IMR-90 (cell line): ENCODE measurements around the gene SYN1. TPM values are rescaled to one million over a fixed set of nuclear protein-coding genes. Genes with fewer than 3 reads are reported as not detected.

Experiments
- ATAC-seq: fragments of 200-7000 bp; cut with Tn5 transposase; 2 replicates; pipeline ENCODE4 v1.9.1; 2020; ENCODE audit warnings: low read depth, mild to moderate bottlenecking, moderate library complexity
- BruUV-seq: library from RNA; stranded (reverse); fragments of 400-500 nt; replicated peaks from 2 replicates; lab custom pipeline; 2021; lab: Mats Ljungman, UMichigan
- CTCF ChIA-PET: fragments of 300-600 bp; formaldehyde crosslinking; extraction: SDS; loops from one replicate; lab custom pipeline; 2021; ENCODE audit warnings: antibody characterized with exemption; lab: Yijun Ruan, JAX
- POLR2A ChIA-PET: fragments of 300-600 bp; sonication (Branson Sonifier 250); formaldehyde crosslinking; loops from one replicate; lab custom pipeline; 2022; ENCODE audit warnings: antibody characterized with exemption; ENCODE audit not compliant: unreplicated experiment; lab: Charles Lee
- DNase-seq: peaks from one replicate; pipeline ENCODE4 v3.0.0; 2013
- H2AFZ ChIP-seq: replicated peaks from 2 replicates; pipeline ENCODE3; 2013; ENCODE audit warnings: low read length, mild to moderate bottlenecking; ENCODE audit not compliant: poor library complexity
- H2AK5ac ChIP-seq: 2 replicates; pipeline ENCODE4 v1.6.1; 2013; ENCODE audit warnings: low read depth, low read length, inconsistent platforms
- H2AK9ac ChIP-seq: replicated peaks from 2 replicates; pipeline ENCODE3; 2013; ENCODE audit warnings: mild to moderate bottlenecking, low read depth, low read length, moderate library complexity; ENCODE audit not compliant: poor library complexity
- H2BK120ac ChIP-seq: 2 replicates; pipeline ENCODE4 v1.6.1; 2013; ENCODE audit warnings: low read depth, low read length, inconsistent platforms
- H2BK15ac ChIP-seq: 3 replicates; pipeline ENCODE4 v1.6.1; 2013; ENCODE audit warnings: low read depth, low read length, inconsistent platforms
- H2BK20ac ChIP-seq: 2 replicates; pipeline ENCODE4 v1.6.1; 2013; ENCODE audit warnings: low read depth, mild to moderate bottlenecking, inconsistent platforms, low read length, moderate library complexity
- H2BK5ac ChIP-seq: 2 replicates; pipeline ENCODE4 v1.6.1; 2013; ENCODE audit warnings: mild to moderate bottlenecking, low read depth, low read length, inconsistent platforms; ENCODE audit not compliant: poor library complexity, severe bottlenecking
- H3K14ac ChIP-seq: replicated peaks from 2 replicates; pipeline ENCODE4 v1.6.1; 2013; ENCODE audit warnings: low read depth, low read length, inconsistent platforms
- H3K18ac ChIP-seq: 2 replicates; pipeline ENCODE4 v1.6.1; 2013; ENCODE audit warnings: low read depth, low read length, control low read depth
- H3K23ac ChIP-seq: 2 replicates; pipeline ENCODE4 v1.6.1; 2013; ENCODE audit warnings: low read depth, low read length, inconsistent platforms
- H3K27ac ChIP-seq: 2 replicates; pipeline ENCODE4 v1.5.1; 2013; ENCODE audit warnings: mild to moderate bottlenecking, control low read depth, low read length; ENCODE audit not compliant: insufficient read depth
- H3K27me3 ChIP-seq: 2 replicates; pipeline ENCODE4 v1.6.1; 2013; ENCODE audit warnings: low read length; ENCODE audit not compliant: control insufficient read depth, insufficient read depth
- H3K36me3 ChIP-seq: 2 replicates; pipeline ENCODE4 v1.6.1; 2013; ENCODE audit warnings: low read length, mixed read lengths; ENCODE audit not compliant: control insufficient read depth, insufficient read depth
- H3K4ac ChIP-seq: 2 replicates; pipeline ENCODE4 v1.6.1; 2013; ENCODE audit warnings: low read depth, low read length, inconsistent platforms
- H3K4me1 ChIP-seq: 2 replicates; pipeline ENCODE4 v1.6.1; 2013; ENCODE audit warnings: low read length, mixed read lengths; ENCODE audit not compliant: control insufficient read depth, insufficient read depth
- H3K4me2 ChIP-seq: 2 replicates; pipeline ENCODE4 v1.6.1; 2013; ENCODE audit warnings: low read depth, mild to moderate bottlenecking, control low read depth, low read length, moderate library complexity
- H3K4me3 ChIP-seq: 2 replicates; pipeline ENCODE4 v1.5.1; 2013; ENCODE audit warnings: low read depth, mild to moderate bottlenecking, control low read depth, low read length, moderate library complexity; ENCODE audit not compliant: insufficient read depth
- H3K56ac ChIP-seq: 2 replicates; pipeline ENCODE4 v1.6.1; 2013; ENCODE audit warnings: low read length, inconsistent platforms; ENCODE audit not compliant: insufficient read depth; ENCODE audit errors: extremely low read depth
- H3K79me1 ChIP-seq, 2 experiments: 2 replicates each; pipeline ENCODE4 v1.6.1; 2013; ENCODE audit warnings: low read length in 2 of 2, inconsistent platforms in 1 of 2, low read depth in 1 of 2
- H3K9ac ChIP-seq: 2 replicates; pipeline ENCODE4 v1.6.1; 2013; ENCODE audit warnings: low read depth, low read length, control low read depth
- H3K9me1 ChIP-seq: 2 replicates; pipeline ENCODE4 v1.6.1; 2013; ENCODE audit warnings: low read length, inconsistent platforms; ENCODE audit not compliant: insufficient read depth
- H3K9me3 ChIP-seq: 2 replicates; pipeline ENCODE4 v1.6.1; 2013; ENCODE audit warnings: low read length; ENCODE audit not compliant: control insufficient read depth, insufficient read depth
- H4K20me1 ChIP-seq: 2 replicates; pipeline ENCODE4 v1.6.1; 2013; ENCODE audit warnings: low read length, inconsistent platforms; ENCODE audit not compliant: insufficient read depth
- H4K5ac ChIP-seq: 2 replicates; pipeline ENCODE4 v1.6.1; 2013; ENCODE audit warnings: mild to moderate bottlenecking, low read depth, low read length, control low read depth
- H4K8ac ChIP-seq, 2 experiments: 2 replicates each; pipeline ENCODE4 v1.6.1; 2013; ENCODE audit warnings: low read depth in 2 of 2, low read length in 2 of 2, control low read depth in 1 of 2, inconsistent platforms in 1 of 2
- H4K91ac ChIP-seq: 2 replicates; pipeline ENCODE4 v1.6.1; 2013; ENCODE audit warnings: low read depth, low read length, inconsistent platforms; ENCODE audit not compliant: insufficient read depth
- BHLHE40 ChIP-seq: fragments of 150-350 bp; IDR thresholded peaks from 2 replicates; pipeline ENCODE4 v1.6.1; 2016; ENCODE audit warnings: mild to moderate bottlenecking, low read depth, low read length
- CEBPB ChIP-seq: IDR thresholded peaks from 2 replicates; pipeline ENCODE4 v1.6.1; 2012; ENCODE audit warnings: low read depth, low read length, improper control_type of control experiment
- CHD1 ChIP-seq: IDR thresholded peaks from 2 replicates; pipeline ENCODE4 v1.6.1; 2012; ENCODE audit warnings: low read depth, low read length, improper control_type of control experiment
- FOS ChIP-seq: fragments of 150-350 bp; IDR thresholded peaks from 2 replicates; pipeline ENCODE4 v1.6.1; 2016; ENCODE audit warnings: low read depth, low read length
- MAFK ChIP-seq: IDR thresholded peaks from 2 replicates; pipeline ENCODE4 v1.6.1; 2012; ENCODE audit warnings: low read depth, low read length, improper control_type of control experiment
- MAZ ChIP-seq: IDR thresholded peaks from 2 replicates; pipeline ENCODE4 v1.6.1; 2012; ENCODE audit warnings: low read depth, mild to moderate bottlenecking, low read length, improper control_type of control experiment, moderate library complexity, borderline replicate concordance
- MXI1 ChIP-seq: IDR thresholded peaks from 2 replicates; pipeline ENCODE4 v1.6.1; 2012; ENCODE audit warnings: low read depth, mild to moderate bottlenecking, low read length, moderate library complexity, borderline replicate concordance
- NFE2L2 ChIP-seq: fragments of 150-350 bp; IDR thresholded peaks from 2 replicates; pipeline ENCODE4 v1.6.1; 2016; ENCODE audit warnings: low read depth, mild to moderate bottlenecking, low read length
- POLR2A ChIP-seq: IDR thresholded peaks from 2 replicates; pipeline ENCODE4 v1.6.1; 2012; ENCODE audit warnings: mild to moderate bottlenecking, low read depth, low read length
- RAD21 ChIP-seq: IDR thresholded peaks from 2 replicates; pipeline ENCODE4 v1.6.1; 2012; ENCODE audit warnings: low read length, improper control_type of control experiment
- RCOR1 ChIP-seq: IDR thresholded peaks from 2 replicates; pipeline ENCODE4 v1.6.1; 2012; ENCODE audit warnings: mild to moderate bottlenecking, low read length, improper control_type of control experiment; ENCODE audit not compliant: insufficient replicate concordance
- SMC3 ChIP-seq: fragments of 150-350 bp; IDR thresholded peaks from 2 replicates; pipeline ENCODE4 v1.6.1; 2016; ENCODE audit warnings: low read depth, mild to moderate bottlenecking, antibody characterized with exemption, low read length, moderate library complexity
- WGBS, 2 experiments: methylation state at CpG; one replicate each; pipeline versions ENCODE4 v1.1.5 to v1.1.7; 2013; ENCODE audit warnings: missing lambda C conversion rate in 2 of 2; ENCODE audit not compliant: insufficient read length in 1 of 2; ENCODE audit errors: extremely low coverage in 2 of 2; 5-methylcytosine and 5-hydroxymethylcytosine counted together
- dilution Hi-C: fragments of 300-500 bp; cut with HindIII; formaldehyde crosslinking; loops from one replicate; pipeline ENCODE4 v1.14.3; 2018; ENCODE audit warnings: low sequenced_read_pairs; ENCODE audit not compliant: unreplicated experiment
- in situ Hi-C: fragments of 300-500 bp; cut with MboI; formaldehyde crosslinking; loops from 3 replicates; pipeline ENCODE4 v1.14.3; 2019; ENCODE audit warnings: low sequenced_read_pairs, inconsistent platforms, mixed read lengths
- intact Hi-C: fragments of 100-400 bp; cut with micrococcal nuclease; formaldehyde crosslinking; loops from 2 replicates; pipeline ENCODE4 v1.10.0; 2022
- polyA plus RNA-seq, 3 experiments: library from polyadenylated mRNA; depleted of rRNA; stranded (reverse); fragments of >200 nt; gene quantifications; 2 replicates each; pipeline ENCODE4 v1.2.3, GENCODE V29; 2012; ENCODE audit warnings: low replicate concordance in 1 of 3
- total RNA-seq: library from RNA; depleted of rRNA; stranded (reverse); fragments of >200 nt; gene quantifications from 2 replicates; pipeline ENCODE4 v1.2.3, GENCODE V29; 2012
- TF ChIP-seq, protein P1 (sequence below): fragments of 150-350 bp; IDR thresholded peaks from 2 replicates; pipeline ENCODE4 v1.6.1; 2016; ENCODE audit warnings: low read depth, mild to moderate bottlenecking, low read length, moderate library complexity, borderline replicate concordance
- TF ChIP-seq, protein P2 (sequence below): fragments of 150-350 bp; IDR thresholded peaks from 2 replicates; pipeline ENCODE4 v1.6.1; 2017; ENCODE audit warnings: mild to moderate bottlenecking, antibody characterized with exemption, low read length, low read depth
- TF ChIP-seq, protein P3 (sequence below): conservative IDR thresholded peaks from 2 replicates; pipeline ENCODE4 v1.5.1; 2012; ENCODE audit warnings: mild to moderate bottlenecking, low read depth, low read length, improper control_type of control experiment

The SYN1 gene
- total and polyA plus RNA-seq, 2 of the 4 experiments (the other 2 are of a cell fraction), result under 0.01 to 0.56 TPM

DNA sequence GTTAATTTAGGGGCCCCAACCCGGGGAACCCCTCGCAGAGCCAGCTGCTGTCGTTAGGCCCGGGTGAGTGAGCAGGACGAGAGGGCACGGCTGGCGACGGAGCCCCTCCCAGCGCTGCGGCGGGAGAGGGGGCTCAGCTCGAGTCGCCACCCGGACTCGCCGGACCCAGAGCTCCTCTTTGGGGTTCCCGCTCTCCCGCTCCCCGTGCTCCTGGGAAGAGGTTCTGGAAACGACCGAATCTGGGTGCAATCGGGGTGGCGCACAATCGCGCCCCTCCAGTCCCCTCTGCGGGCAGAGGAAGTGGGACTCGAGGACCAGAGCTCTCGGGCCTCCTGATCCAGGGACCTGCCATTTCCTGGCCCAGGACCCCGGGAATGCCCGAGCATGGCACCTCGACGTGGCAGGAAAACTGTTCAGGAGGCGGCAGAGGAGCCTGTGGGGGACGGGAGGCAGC is 95.9 kb downstream of the SYN1 start:
- dilution Hi-C loops, result no loop called here
- H3K4me3 ChIP-seq, result peak overlapping the region; percentile 45
- peak overlapping the region; percentile 50 for H3K4me2 ChIP-seq
- no peak overlapping the region for H3K23ac ChIP-seq
- peak overlapping the region; percentile 74 to 82; a peak in 3 of 4 replicates for H4K8ac ChIP-seq
- no peak overlapping the region for H2BK20ac ChIP-seq
- H3K27ac ChIP-seq, result peak overlapping the region; percentile 38
- H3K36me3 ChIP-seq, result no peaks in the 10 kb centered on the region
- peak overlapping the region; percentile 49 for H3K9ac ChIP-seq
- H2AFZ ChIP-seq, result peak overlapping the region; percentile 93
- peak overlapping the region; percentile 57 for H2BK5ac ChIP-seq
- H3K4me1 ChIP-seq, result peaks cover 2% of the 10 kb centered on the region; the same call in 1 of the 2 replicates
- DNase-seq, result no peak
- H3K79me1 ChIP-seq, result no peaks in the 10 kb centered on the region; a peak in 1 of 4 replicates
- H2AK9ac ChIP-seq, result peak overlapping the region; percentile 66
- no peaks in the 10 kb centered on the region for H3K9me1 ChIP-seq
- no TSS peak for BruUV-seq
- H3K56ac ChIP-seq, result peak overlapping the region; percentile 6; the same call in 1 of the 2 replicates
- intact Hi-C loops, result loop anchor here (1.0 to 10.0 kb wide), 3 partner anchors 26 to 330 kb away; partner anchors contain the start of gene UBA1
- H2BK15ac ChIP-seq, result peak overlapping the region; percentile 62; the same call in 1 of the 3 replicates
- H3K9me3 ChIP-seq, result 0 out of 2 replicates have a peak, but pooled peaks cover 2% of the 10 kb centered on the region
- 32% methylated on average over 22 of the region's 34 CpGs; no CpG with 5 or more reads in 1 of the 2 experiments for WGBS, 2 experiments
- POLR2A ChIA-PET, result interaction anchor here (0.5 kb wide), 1 partner anchor 23 kb away, joined by 3 read pairs; no protein-coding TSS in a partner anchor
- no peaks in the 10 kb centered on the region for H3K27me3 ChIP-seq
- CTCF ChIA-PET, result interaction anchor here (0.6 to 1.6 kb wide), 7 partner anchors 10 to 521 kb away, joined by 3 to 11 read pairs (median 3); no protein-coding TSS in a partner anchor
- H2BK120ac ChIP-seq, result peak overlapping the region; percentile 38; the same call in 1 of the 2 replicates
- peak overlapping the region; percentile 61 for H3K4ac ChIP-seq
- peak overlapping the region; percentile 46 for H4K5ac ChIP-seq
- no peaks in the 10 kb centered on the region for H4K20me1 ChIP-seq
- peak overlapping the region; percentile 37; the same call in 1 of the 2 replicates for H4K91ac ChIP-seq
- in situ Hi-C loops, result loop anchor here (10.0 kb wide), 1 partner anchor 329 kb away; the partner anchor contains the start of gene UBA1
- H3K18ac ChIP-seq, result peak overlapping the region; percentile 3; the same call in 1 of the 2 replicates
- H3K14ac ChIP-seq, result no peak overlapping the region; the same call in 1 of the 2 replicates
- ATAC-seq, result peak; percentile 22
- H2AK5ac ChIP-seq, result no peak overlapping the region
- TF ChIP-seq RCOR1, result no peak
- no peak for TF ChIP-seq RAD21
- TF ChIP-seq, protein P1, sequence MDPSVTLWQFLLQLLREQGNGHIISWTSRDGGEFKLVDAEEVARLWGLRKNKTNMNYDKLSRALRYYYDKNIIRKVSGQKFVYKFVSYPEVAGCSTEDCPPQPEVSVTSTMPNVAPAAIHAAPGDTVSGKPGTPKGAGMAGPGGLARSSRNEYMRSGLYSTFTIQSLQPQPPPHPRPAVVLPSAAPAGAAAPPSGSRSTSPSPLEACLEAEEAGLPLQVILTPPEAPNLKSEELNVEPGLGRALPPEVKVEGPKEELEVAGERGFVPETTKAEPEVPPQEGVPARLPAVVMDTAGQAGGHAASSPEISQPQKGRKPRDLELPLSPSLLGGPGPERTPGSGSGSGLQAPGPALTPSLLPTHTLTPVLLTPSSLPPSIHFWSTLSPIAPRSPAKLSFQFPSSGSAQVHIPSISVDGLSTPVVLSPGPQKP, result no peak
- TF ChIP-seq, protein P2, sequence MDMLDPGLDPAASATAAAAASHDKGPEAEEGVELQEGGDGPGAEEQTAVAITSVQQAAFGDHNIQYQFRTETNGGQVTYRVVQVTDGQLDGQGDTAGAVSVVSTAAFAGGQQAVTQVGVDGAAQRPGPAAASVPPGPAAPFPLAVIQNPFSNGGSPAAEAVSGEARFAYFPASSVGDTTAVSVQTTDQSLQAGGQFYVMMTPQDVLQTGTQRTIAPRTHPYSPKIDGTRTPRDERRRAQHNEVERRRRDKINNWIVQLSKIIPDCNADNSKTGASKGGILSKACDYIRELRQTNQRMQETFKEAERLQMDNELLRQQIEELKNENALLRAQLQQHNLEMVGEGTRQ, result no peak
- no peak for TF ChIP-seq MXI1
- TF ChIP-seq CHD1, result no peak
- no peak for TF ChIP-seq MAZ
- TF ChIP-seq NFE2L2, result no peak
- no peak for TF ChIP-seq POLR2A
- no peak for TF ChIP-seq MAFK
- no peak for TF ChIP-seq SMC3
- TF ChIP-seq FOS, result no peak
- TF ChIP-seq, protein P3, sequence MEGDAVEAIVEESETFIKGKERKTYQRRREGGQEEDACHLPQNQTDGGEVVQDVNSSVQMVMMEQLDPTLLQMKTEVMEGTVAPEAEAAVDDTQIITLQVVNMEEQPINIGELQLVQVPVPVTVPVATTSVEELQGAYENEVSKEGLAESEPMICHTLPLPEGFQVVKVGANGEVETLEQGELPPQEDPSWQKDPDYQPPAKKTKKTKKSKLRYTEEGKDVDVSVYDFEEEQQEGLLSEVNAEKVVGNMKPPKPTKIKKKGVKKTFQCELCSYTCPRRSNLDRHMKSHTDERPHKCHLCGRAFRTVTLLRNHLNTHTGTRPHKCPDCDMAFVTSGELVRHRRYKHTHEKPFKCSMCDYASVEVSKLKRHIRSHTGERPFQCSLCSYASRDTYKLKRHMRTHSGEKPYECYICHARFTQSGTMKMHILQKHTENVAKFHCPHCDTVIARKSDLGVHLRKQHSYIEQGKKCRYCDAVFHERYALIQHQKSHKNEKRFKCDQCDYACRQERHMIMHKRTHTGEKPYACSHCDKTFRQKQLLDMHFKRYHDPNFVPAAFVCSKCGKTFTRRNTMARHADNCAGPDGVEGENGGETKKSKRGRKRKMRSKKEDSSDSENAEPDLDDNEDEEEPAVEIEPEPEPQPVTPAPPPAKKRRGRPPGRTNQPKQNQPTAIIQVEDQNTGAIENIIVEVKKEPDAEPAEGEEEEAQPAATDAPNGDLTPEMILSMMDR, result no peak
- TF ChIP-seq CEBPB, result no peak
- no peak for TF ChIP-seq BHLHE40
